PC-3 (cell line): ENCODE results near the gene WNT3.

Source experiments
- EZH2 ChIP-seq: fragments of 300-600 bp; sonication (generic); IDR thresholded peaks from one replicate; pipeline ENCODE4 v1.6.1; 2017; ENCODE audit warnings: antibody characterized with exemption, mild to moderate bottlenecking, low read length; ENCODE audit not compliant: unreplicated experiment
- TF ChIP-seq, protein P1 (sequence below): fragments of 300-600 bp; sonication (generic); conservative IDR thresholded peaks from 2 replicates; pipeline ENCODE4 v1.5.1; 2017; ENCODE audit warnings: antibody characterized with exemption, low read depth, mild to moderate bottlenecking, low read length

DNA sequence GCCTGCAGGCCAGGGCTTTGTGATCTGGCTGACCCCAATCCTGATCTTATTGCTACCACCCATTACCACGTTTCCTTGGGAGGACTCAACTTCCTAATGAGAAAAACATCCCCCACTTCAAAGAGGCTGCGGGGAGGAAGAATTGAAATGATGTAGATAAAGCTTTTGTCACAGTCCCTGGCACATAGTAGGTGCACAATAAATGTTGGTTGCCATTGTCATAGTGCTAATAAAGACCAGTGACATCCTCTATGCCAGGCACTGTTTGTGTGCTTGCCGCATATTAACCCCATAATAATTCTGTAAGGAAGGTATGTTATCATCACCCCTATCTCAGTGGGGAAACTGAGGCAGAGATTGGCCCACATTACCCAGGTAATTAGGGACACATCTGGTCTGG lies 22.4 kb downstream of the WNT3 start:
- TF ChIP-seq EZH2: no peak
- TF ChIP-seq, protein P1, sequence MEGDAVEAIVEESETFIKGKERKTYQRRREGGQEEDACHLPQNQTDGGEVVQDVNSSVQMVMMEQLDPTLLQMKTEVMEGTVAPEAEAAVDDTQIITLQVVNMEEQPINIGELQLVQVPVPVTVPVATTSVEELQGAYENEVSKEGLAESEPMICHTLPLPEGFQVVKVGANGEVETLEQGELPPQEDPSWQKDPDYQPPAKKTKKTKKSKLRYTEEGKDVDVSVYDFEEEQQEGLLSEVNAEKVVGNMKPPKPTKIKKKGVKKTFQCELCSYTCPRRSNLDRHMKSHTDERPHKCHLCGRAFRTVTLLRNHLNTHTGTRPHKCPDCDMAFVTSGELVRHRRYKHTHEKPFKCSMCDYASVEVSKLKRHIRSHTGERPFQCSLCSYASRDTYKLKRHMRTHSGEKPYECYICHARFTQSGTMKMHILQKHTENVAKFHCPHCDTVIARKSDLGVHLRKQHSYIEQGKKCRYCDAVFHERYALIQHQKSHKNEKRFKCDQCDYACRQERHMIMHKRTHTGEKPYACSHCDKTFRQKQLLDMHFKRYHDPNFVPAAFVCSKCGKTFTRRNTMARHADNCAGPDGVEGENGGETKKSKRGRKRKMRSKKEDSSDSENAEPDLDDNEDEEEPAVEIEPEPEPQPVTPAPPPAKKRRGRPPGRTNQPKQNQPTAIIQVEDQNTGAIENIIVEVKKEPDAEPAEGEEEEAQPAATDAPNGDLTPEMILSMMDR: no peak
